NCI-H2171 (cell line): ENCODE results near the gene PDXK.

Source experiments
- DNase-seq: peaks from one replicate; lab custom pipeline; 2025; lab: John Stamatoyannopoulos, UW

Gene PDXK

DNA sequence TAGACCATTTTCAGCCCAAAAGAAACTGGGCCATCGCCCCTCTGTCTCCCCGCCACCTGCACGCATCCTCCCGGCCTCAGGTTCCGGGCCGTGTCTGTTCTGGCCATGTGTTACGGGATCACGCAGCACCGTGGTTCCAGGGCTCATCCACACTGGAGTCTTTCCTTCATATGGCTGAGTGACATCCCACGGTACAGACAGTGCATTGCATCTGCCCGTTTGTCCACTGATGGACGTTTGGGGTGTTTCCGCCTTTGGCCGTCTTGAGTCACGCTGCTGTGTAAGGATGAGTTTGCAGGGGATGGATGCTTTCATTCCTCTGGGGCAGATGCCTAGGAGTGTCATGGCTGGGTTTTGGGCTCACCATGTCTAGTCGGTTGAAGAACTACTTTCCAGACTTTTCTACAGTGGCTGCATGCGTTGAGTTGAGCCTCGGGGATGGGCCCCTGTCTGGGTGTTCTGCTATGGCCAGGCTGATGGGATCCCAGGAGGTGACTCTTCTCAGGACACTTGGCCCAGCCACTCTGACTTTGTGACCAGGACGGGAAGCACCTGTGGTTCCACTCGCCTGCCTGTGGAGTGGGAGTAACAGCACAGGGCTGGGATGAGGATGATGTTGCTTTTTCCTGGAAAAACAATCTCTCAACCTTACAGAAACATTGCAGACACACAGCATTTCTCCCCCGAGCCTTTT lies 87.2 kb downstream of the PDXK start:
- no peak for DNase-seq

DNA sequence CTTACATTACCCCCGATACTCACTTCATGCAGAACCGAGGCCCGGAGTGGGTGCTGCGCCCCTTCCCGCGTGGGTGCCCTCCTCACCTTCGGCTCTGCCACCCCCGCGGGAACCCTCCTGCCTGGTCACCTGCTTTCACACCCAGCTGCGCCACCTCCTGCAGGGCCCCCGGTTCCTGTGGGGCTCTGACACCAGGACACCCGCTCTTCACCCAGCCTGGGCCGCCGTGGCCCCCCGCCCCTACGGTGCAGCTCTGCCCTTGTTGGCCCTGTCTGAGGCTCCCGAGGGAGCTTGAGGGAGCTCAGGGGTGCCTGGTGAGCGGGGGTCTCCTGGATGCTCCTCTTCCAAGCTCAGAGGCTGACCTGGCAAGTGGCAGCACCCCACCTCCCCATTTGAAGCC lies 89.4 kb downstream of the PDXK start:
- DNase-seq: no peak

DNA sequence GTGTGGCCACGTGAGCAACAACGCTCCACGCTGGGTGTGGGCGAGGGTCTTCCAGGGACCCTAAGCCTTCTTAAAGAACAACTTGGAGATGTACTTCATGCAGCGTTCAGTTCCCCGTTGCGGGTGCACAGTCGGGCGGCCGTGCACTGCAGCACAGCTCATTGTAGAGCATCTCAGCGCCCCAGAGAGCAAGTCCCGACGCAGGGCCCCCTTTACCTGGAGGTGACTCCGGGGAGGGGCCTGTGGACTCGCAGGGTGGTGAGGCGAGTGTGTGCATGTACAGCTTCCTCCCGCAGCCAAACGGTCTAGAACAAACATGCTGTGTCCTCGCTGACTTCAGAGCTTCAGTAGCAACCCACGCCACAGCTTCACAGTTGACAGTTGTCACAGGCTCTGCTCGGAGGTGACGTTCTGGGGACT lies 89.9 kb downstream of the PDXK start:
- no peak for DNase-seq

DNA sequence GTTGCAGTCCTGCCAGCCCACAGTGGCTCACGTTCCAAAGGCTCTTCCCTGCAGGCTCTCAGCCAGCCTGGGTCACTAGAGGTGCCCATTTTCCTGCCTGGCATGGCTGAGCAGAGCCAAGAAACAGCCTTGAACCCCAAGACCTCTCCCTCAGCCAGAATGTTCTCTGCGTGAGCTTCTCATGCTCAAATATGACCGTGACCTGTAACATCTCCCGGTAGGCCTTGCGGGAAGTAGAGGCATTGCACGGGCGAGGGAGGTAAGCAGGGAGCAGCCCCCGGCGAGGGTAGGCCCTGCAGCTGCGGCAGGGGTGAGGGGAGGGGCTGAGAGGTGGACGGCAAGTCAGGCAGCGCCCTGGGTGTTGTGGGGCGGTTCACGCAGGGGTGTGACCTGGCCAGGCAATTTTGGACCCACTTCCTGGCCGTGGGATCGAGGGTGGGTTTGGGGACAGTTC lies 90.4 kb downstream of the PDXK start:
- no peak for DNase-seq

DNA sequence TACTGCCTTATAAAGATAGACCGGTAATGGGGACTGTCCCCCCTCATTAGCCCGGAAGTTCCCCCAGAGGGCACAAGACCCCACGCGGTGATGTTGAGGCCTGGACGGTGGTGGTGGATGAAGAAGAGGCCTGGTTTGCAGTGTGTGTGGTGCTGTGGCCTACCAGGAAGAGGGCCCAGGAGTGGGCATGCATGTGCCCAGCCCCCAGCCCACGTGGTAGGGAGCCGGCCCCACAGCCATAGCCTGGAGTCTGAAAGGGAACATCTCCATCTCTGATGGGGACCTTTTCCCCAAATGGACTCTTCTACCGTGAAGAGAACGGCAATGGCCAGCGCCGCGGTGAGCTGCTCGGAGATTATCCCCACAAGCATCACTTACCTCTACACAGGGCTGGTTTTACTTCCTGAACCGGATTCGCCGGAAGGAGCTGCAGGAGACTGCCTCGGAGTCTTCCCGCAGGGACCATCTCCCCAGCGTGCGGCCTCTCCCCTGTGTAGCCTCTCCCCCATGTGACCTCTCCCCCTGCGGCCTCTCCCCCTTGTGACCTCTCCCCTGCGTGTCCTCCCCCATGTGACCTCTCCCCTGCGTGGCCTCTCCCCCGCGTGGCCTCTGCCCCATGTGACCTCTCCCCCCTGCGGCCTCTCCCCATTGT lies 91.0 kb downstream of the PDXK start:
- no peak for DNase-seq

DNA sequence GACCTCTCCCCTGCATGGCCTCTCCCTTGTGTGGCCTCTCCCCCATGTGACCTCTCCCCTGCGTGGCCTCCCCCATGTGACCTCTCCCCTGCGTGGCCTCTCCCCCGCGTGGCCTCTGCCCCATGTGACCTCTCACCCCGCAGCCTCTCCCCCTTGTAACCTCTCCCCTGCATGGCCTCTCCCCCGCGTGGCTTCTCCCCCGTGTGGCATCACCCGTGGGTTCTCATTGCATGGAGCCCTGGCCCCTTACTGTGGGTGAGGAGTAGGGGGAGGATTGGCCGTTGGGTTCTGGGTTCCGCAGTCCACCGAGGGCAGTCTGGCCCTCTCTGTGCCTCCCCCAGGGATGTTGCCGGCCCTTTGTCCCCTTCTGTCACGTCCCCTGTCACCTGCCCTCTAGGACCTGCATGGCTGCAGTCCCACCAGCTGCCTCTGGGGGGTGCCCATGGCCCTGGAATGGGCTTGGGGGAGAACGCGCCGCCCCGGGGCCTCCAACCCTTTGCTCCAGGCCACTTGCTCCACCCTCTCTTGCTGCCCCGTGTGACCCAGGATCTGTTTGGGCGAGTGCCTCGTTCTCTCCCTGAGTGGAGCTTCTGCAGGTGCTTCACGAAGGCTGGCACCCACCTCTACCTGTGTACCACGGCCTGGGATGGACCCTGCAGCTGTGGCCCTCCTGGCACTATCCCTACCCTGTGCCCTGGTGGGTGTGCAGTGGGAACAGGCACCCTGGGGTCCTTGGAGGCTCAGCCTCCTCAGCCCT lies 91.8 kb downstream of the PDXK start:
- peak; percentile 67 for DNase-seq

DNA sequence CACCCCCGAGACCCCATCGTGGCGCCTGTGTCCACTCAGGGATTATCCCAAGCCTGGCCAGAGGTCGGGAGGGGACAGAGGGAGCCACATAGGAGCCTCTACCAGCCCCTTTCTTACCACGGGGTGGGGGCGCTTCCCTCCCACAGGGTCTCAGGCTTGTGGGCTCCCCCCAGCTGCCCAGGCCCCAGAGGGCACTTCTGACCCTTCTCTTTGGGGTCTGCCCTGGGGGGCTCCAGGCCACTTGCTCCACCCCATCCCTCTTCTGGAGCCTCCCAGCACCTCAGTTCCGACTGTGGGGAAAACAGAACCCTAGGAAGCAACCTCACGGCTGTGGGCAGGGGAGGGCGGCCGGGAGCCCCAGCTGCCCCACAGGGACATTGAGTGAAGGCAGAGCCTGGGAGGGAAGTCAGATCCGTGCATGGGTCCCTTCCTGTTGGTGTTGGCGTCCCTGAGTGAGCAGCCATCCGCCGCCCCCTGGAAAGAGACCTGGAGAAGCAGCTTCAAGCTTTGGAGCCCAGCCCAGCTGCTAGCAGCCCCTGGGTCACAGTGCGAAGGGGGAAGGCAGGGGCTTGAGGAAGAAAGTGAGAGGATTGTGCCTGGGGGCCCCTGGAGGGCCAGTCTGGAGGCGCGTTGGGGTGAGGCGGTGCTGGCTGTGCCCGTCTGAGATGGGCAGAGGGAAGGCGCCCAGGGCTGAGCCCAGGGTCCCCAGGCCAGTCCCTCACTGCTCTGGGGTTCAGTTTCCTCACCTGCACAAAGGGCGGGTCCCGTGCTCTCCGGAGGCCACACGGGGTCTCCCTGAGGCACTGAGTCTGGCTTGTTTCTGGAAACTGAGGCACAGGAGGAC lies 92.6 kb downstream of the PDXK start:
- peak; percentile 30 for DNase-seq
